Measurements from ENCODE around the gene IFNA8. TPM values are rescaled to one million over a fixed set of nuclear protein-coding genes. Genes with fewer than 3 reads are reported as not detected.

The IFNA8 gene
- polyA plus RNA-seq, 1 donor = not detected

DNA sequence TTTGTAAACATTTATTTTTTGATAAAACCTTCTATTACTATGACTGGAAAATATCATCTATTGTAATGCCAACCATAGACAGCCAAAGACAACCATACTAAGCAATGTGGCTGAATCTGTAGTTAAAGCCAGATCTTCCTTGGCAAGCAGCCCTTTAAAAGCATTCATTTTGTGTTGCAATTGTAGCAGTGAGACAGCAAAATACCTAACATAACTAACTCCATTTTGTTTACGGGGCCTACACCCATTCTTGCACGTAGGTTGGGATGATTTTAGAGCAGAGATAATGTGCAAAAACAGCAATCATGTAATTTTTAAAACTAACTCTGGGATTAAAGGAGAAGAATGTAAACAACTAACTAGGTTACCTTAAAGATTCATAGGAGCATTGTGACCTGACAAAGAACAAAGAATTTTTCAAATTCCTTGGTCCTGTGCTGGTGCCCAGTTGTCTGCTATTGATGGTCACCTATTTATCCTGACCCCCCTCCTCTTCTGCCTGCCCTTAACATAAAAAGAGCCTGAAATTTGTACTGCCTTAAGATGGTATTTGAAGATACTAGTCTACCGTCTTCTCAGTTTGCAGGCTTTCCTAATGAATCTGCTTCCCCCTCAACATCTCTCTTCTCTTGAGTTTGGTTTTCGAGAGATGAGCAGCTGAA lies 41.9 kb downstream of the IFNA8 start:
- DNase-seq = no peak
- no peaks in the 10 kb centered on the region for H3K36me3 ChIP-seq (ENCODE audit: control insufficient read depth, insufficient read depth, low read length)
- no peaks in the 10 kb centered on the region for H3K4me1 ChIP-seq (ENCODE audit: control insufficient read depth, insufficient read depth, low read length)
- H3K27me3 ChIP-seq (ENCODE audit: control insufficient read depth, insufficient read depth, low read length) = no peaks in the 10 kb centered on the region
- 88% methylated on average over 1 of the region's 4 CpGs for WGBS (ENCODE audit: insufficient coverage, low lambda C conversion rate)
- no peak overlapping the region for H3K4me3 ChIP-seq (ENCODE audit: low read length)
- H3K9me3 ChIP-seq (ENCODE audit: control insufficient read depth, low read depth, low read length) = no peaks in the 10 kb centered on the region
- no peak overlapping the region for H3K27ac ChIP-seq (ENCODE audit: low read length)

DNA sequence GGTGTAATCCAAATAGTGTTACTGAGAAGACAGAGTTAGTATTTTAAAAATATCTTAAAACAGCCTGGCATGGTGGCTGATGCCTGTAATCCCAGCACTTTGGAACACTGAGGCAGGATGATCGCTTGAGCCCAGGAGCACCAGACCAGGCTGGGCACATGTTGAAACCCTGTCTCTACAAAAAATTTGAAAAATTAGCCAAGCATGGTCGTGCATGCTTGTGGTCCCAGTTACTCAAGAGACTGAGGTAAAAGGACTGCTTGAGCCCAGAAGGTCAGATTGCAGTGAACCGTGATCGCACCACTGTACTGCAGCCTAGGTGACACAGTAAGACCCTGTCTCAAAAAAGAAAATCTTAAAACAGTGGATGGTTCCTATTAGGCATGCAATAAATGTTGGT lies 43.8 kb downstream of the IFNA8 start:
- Histone ChIP-seq H3K4me3 (ENCODE audit: low read length) (no peak overlapping the region), H3K9me3 (ENCODE audit: control insufficient read depth, low read depth, low read length) (no peaks in the 10 kb centered on the region), H3K27ac (ENCODE audit: low read length) (no peak overlapping the region), H3K27me3 (ENCODE audit: control insufficient read depth, insufficient read depth, low read length) (no peaks in the 10 kb centered on the region), H3K4me1 (ENCODE audit: control insufficient read depth, insufficient read depth, low read length) (no peaks in the 10 kb centered on the region), H3K36me3 (ENCODE audit: control insufficient read depth, insufficient read depth, low read length) (no peaks in the 10 kb centered on the region)
- whole genome bisulfite sequencing (ENCODE audit: insufficient coverage, low lambda C conversion rate) = 94% methylated on average over 3 of the region's 4 CpGs
- DNase-seq = no peak

DNA sequence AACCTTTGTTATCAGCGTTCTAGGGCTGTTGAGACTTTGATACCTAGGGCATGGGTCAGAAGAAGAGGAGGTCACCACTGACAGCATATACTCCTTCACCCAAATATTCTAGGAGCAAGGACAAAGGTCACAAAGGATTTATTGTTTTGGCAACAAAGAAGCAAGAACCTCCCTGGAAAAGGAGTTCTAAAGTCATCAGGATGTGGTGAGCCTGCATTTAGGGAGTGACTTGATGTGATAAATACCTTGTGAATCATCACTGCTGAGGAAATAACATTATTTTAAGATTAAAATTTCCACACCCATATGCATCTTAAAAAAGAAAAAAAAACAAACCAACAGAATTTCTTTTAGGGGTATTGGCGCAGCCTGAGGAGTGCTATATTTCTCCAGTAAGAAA lies 45.2 kb downstream of the IFNA8 start:
- H3K9me3 ChIP-seq (ENCODE audit: control insufficient read depth, low read depth, low read length) = no peaks in the 10 kb centered on the region
- H3K4me3 ChIP-seq (ENCODE audit: low read length) = no peak overlapping the region
- no peak overlapping the region for H3K27ac ChIP-seq (ENCODE audit: low read length)
- H3K36me3 ChIP-seq (ENCODE audit: control insufficient read depth, insufficient read depth, low read length) = no peaks in the 10 kb centered on the region
- no peak for DNase-seq
- WGBS (ENCODE audit: insufficient coverage, low lambda C conversion rate) = 100% methylated on average over 1 of the region's 2 CpGs
- no peaks in the 10 kb centered on the region for H3K4me1 ChIP-seq (ENCODE audit: control insufficient read depth, insufficient read depth, low read length)
- H3K27me3 ChIP-seq (ENCODE audit: control insufficient read depth, insufficient read depth, low read length) = no peaks in the 10 kb centered on the region

DNA sequence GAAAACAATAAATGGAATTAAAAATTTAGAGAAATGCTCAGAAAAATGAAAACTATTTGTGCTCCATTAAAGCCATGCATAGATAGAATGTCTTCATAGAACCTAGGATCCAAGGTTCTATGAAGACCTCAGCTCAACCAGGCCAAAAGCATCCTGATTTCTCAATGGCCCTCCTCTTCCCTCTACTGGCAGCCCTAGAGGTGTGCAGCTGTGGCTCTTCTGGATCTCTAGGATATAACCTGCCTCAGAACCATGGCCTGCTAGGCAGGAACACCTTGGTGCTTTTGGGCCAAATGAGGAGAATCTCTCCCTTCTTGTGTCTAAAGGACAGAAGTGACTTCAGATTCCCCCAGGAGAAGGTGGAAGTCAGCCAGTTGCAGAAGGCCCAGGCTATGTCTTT lies 46.4 kb downstream of the IFNA8 start:
- H3K36me3 ChIP-seq (ENCODE audit: control insufficient read depth, insufficient read depth, low read length) = no peaks in the 10 kb centered on the region
- no peak for DNase-seq
- no peaks in the 10 kb centered on the region for H3K9me3 ChIP-seq (ENCODE audit: control insufficient read depth, low read depth, low read length)
- H3K27ac ChIP-seq (ENCODE audit: low read length) = no peak overlapping the region
- H3K4me3 ChIP-seq (ENCODE audit: low read length) = no peak overlapping the region
- H3K27me3 ChIP-seq (ENCODE audit: control insufficient read depth, insufficient read depth, low read length) = no peaks in the 10 kb centered on the region
- no peaks in the 10 kb centered on the region for H3K4me1 ChIP-seq (ENCODE audit: control insufficient read depth, insufficient read depth, low read length)

Other genes starting within 250 kb of the IFNA8 start
- 0.13 TPM for gene IFNA21, start 242.5 kb upstream of the IFNA8 start, polyA plus RNA-seq
- gene IFNA4, start 221.5 kb upstream of the IFNA8 start, polyA plus RNA-seq = not detected
- gene IFNA7, start 206.9 kb upstream of the IFNA8 start, polyA plus RNA-seq = not detected
- not detected for gene IFNA10, start 202.0 kb upstream of the IFNA8 start, polyA plus RNA-seq
- gene IFNA16, start 191.8 kb upstream of the IFNA8 start, polyA plus RNA-seq = not detected
- gene IFNA17, start 180.9 kb upstream of the IFNA8 start, polyA plus RNA-seq = not detected
- gene IFNA14, start 169.1 kb upstream of the IFNA8 start, polyA plus RNA-seq = not detected
- gene IFNA5, start 103.8 kb upstream of the IFNA8 start, polyA plus RNA-seq = not detected
- gene KLHL9, start 73.7 kb upstream of the IFNA8 start, polyA plus RNA-seq = 32.8 TPM
- gene IFNA6, start 58.2 kb upstream of the IFNA8 start, polyA plus RNA-seq = not detected
- 0.12 TPM for gene IFNA13, start 41.1 kb upstream of the IFNA8 start, polyA plus RNA-seq
- not detected for gene IFNA2, start 23.7 kb upstream of the IFNA8 start, polyA plus RNA-seq
- not detected for gene IFNA1, start 31.3 kb downstream of the IFNA8 start, polyA plus RNA-seq
- 1.8 TPM for gene IFNE, start 73.2 kb downstream of the IFNA8 start, polyA plus RNA-seq